ENCODE data around the gene CLDN9.

- TF ChIP-seq ZFHX2 (tag by site-specific recombination; conservative IDR thresholded peaks at IDR 0.05) = no peak
- TF ChIP-seq REPIN1 (tag by site-specific recombination; IDR thresholded peaks at IDR 0.05; ENCODE audit: low read depth) = no peak
- TF ChIP-seq CTCF (tag by site-specific recombination; IDR thresholded peaks at IDR 0.05) = no peak
- TF ChIP-seq ZBTB11 (tag by site-specific recombination; conservative IDR thresholded peaks at IDR 0.05; ENCODE audit: low read depth) = no peak
- TF ChIP-seq SP2 (tag by site-specific recombination; IDR thresholded peaks at IDR 0.05) = no peak
- no peak for TF ChIP-seq ZNF266 (tag by site-specific recombination; IDR thresholded peaks at IDR 0.05; ENCODE audit: low read depth)
- TF ChIP-seq ZSCAN5A (tag by site-specific recombination; IDR thresholded peaks at IDR 0.05) = no peak
- no peak for TF ChIP-seq ZNF629 (tag by site-specific recombination; IDR thresholded peaks at IDR 0.05)
- no peak for TF ChIP-seq ZNF146 (tag by site-specific recombination; IDR thresholded peaks at IDR 0.05)
- no peak for TF ChIP-seq ZNF701 (tag by site-specific recombination; IDR thresholded peaks at IDR 0.05)
Measured at GRCh38 chr16:2985462-2985861, 27.3 kb upstream of the CLDN9 start.

Measured in HEK293 (cell line).